GM23338 (cell line): Measurements from ENCODE around the gene RTN4RL1. TPM values are rescaled to one million over a fixed set of nuclear protein-coding genes. Genes with fewer than 3 reads are reported as not detected.

Experiments used
- ATAC-seq: fragments of 200-7000 bp; cut with Tn5 transposase; 3 replicates; pipeline ENCODE4 v1.9.1; 2020
- DNase-seq: peaks from one replicate; pipeline ENCODE4 v3.0.0-alpha.2; 2015; ENCODE audit warnings: low spot score
- H2AFZ ChIP-seq: fragments of 200-600 bp; sonication (generic); 2 replicates; pipeline ENCODE4 v1.8.0; 2016; ENCODE audit warnings: antibody characterized with exemption, mild to moderate bottlenecking, moderate library complexity
- H3F3A ChIP-seq: fragments of 200-600 bp; sonication (generic); replicated peaks from 2 replicates; pipeline ENCODE4 v1.8.0; 2017; ENCODE audit warnings: antibody characterized with exemption, mixed run types, low read depth
- H3K27ac ChIP-seq: fragments of 200-600 bp; sonication (generic); 2 replicates; pipeline ENCODE4 v1.6.1; 2016; ENCODE audit warnings: low read depth
- H3K27me3 ChIP-seq: fragments of 200-600 bp; sonication (generic); 2 replicates; pipeline ENCODE4 v1.8.0; 2016; ENCODE audit warnings: mild to moderate bottlenecking, mixed run types, moderate library complexity; ENCODE audit not compliant: insufficient read depth
- H3K36me3 ChIP-seq: fragments of 200-600 bp; sonication (generic); 2 replicates; pipeline ENCODE4 v1.8.0; 2016; ENCODE audit warnings: mild to moderate bottlenecking; ENCODE audit not compliant: insufficient read depth
- H3K4me1 ChIP-seq: fragments of 200-600 bp; sonication (generic); 2 replicates; pipeline ENCODE4 v1.8.0; 2016; ENCODE audit warnings: mild to moderate bottlenecking, moderate library complexity; ENCODE audit not compliant: insufficient read depth
- H3K4me2 ChIP-seq: fragments of 200-600 bp; sonication (generic); 2 replicates; pipeline ENCODE4 v1.7.1; 2017; ENCODE audit warnings: mixed run types
- H3K4me3 ChIP-seq: fragments of 200-600 bp; sonication (generic); 2 replicates; pipeline ENCODE4 v1.6.1; 2016; ENCODE audit warnings: mixed run types
- H3K79me2 ChIP-seq: fragments of 200-600 bp; sonication (generic); replicated peaks from 2 replicates; pipeline ENCODE4 v1.8.0; 2017; ENCODE audit warnings: mild to moderate bottlenecking; ENCODE audit not compliant: insufficient read depth
- H3K9me2 ChIP-seq: fragments of 200-600 bp; sonication (generic); 2 replicates; pipeline ENCODE4 v1.8.0; 2017; ENCODE audit not compliant: insufficient read depth
- H4K20me1 ChIP-seq: fragments of 200-600 bp; sonication (generic); replicated peaks from 2 replicates; pipeline ENCODE4 v1.8.0; 2017; ENCODE audit warnings: mild to moderate bottlenecking; ENCODE audit not compliant: insufficient read depth
- H3K27ac Mint-ChIP-seq: 2 replicates; pipeline ENCODE4 v1.8.0; 2020; ENCODE audit warnings: inconsistent platforms, mild to moderate bottlenecking, moderate library complexity, mixed read lengths
- H3K27me3 Mint-ChIP-seq: 3 replicates; pipeline ENCODE4 v1.8.0; 2022; ENCODE audit warnings: low read depth, mild to moderate bottlenecking, moderate library complexity, mixed read lengths, inconsistent platforms; ENCODE audit not compliant: insufficient read depth, poor library complexity
- H3K36me3 Mint-ChIP-seq: 3 replicates; pipeline ENCODE4 v1.8.0; 2021; ENCODE audit warnings: low read depth, mild to moderate bottlenecking, inconsistent platforms, moderate library complexity, mixed read lengths
- H3K4me1 Mint-ChIP-seq: 3 replicates; pipeline ENCODE4 v1.8.0; 2020; ENCODE audit warnings: mild to moderate bottlenecking, inconsistent platforms, mixed read lengths
- H3K4me3 Mint-ChIP-seq: 3 replicates; pipeline ENCODE4 v1.8.0; 2021; ENCODE audit warnings: moderate library complexity, mild to moderate bottlenecking, inconsistent platforms, mixed read lengths
- H3K9me3 Mint-ChIP-seq: 3 replicates; pipeline ENCODE4 v1.8.0; 2020; ENCODE audit warnings: moderate library complexity, mild to moderate bottlenecking, inconsistent platforms, mixed read lengths
- CREB1 ChIP-seq: fragments of 250-450 bp; sonication (Bioruptor Pico); IDR thresholded peaks from 2 replicates; pipeline ENCODE4 v1.5.0; 2020; ENCODE audit warnings: low read depth, mild to moderate bottlenecking, moderate library complexity
- ETS1 ChIP-seq: IDR thresholded peaks from 2 replicates; pipeline ENCODE4 v1.6.1; 2016; ENCODE audit warnings: antibody characterized with exemption
- EZH2 ChIP-seq: fragments of 200-600 bp; sonication (generic); IDR thresholded peaks from one replicate; pipeline ENCODE4 v1.8.0; 2017; ENCODE audit warnings: antibody characterized with exemption, mild to moderate bottlenecking, low read depth; ENCODE audit not compliant: unreplicated experiment
- EZH2phosphoT487 ChIP-seq: fragments of 200-600 bp; sonication (generic); IDR thresholded peaks from one replicate; pipeline ENCODE4 v1.8.1; 2018; ENCODE audit warnings: antibody characterized with exemption; ENCODE audit not compliant: unreplicated experiment
- JUNB ChIP-seq: IDR thresholded peaks from one replicate; pipeline ENCODE4 v1.6.1; 2016; ENCODE audit warnings: antibody characterized with exemption; ENCODE audit not compliant: unreplicated experiment
- NANOG ChIP-seq: IDR thresholded peaks from 2 replicates; pipeline ENCODE4 v1.6.1; 2016; ENCODE audit warnings: antibody characterized with exemption, borderline replicate concordance
- POLR2AphosphoS5 ChIP-seq: IDR thresholded peaks from 2 replicates; pipeline ENCODE4 v1.6.1; 2016; ENCODE audit warnings: antibody characterized with exemption, low read depth
- REST ChIP-seq: IDR thresholded peaks from one replicate; pipeline ENCODE4 v1.6.1; 2018; ENCODE audit warnings: antibody characterized with exemption; ENCODE audit not compliant: unreplicated experiment
- STAT1 ChIP-seq: IDR thresholded peaks from one replicate; pipeline ENCODE4 v1.6.1; 2016; ENCODE audit warnings: antibody characterized with exemption; ENCODE audit not compliant: unreplicated experiment
- ZNF114 ChIP-seq: fragments of 250-450 bp; sonication (Bioruptor Pico); IDR thresholded peaks from 2 replicates; pipeline ENCODE4 v1.5.0; 2020; ENCODE audit warnings: mild to moderate bottlenecking, moderate library complexity
- ZNF331 ChIP-seq: fragments of 250-450 bp; sonication (Bioruptor Pico); IDR thresholded peaks from 2 replicates; pipeline ENCODE4 v1.5.0; 2020; ENCODE audit warnings: low read depth, mild to moderate bottlenecking, moderate library complexity
- ZNF462 ChIP-seq: fragments of 250-450 bp; sonication (Bioruptor Pico); IDR thresholded peaks from 2 replicates; pipeline ENCODE4 v1.5.0; 2020; ENCODE audit warnings: mild to moderate bottlenecking, moderate library complexity
- polyA plus RNA-seq: library from polyadenylated mRNA; unstranded; fragments of >200 nt; fragmentation: Nextera tagmentation; extraction: Ambion mirVana; gene quantifications from 2 replicates; pipeline ENCODE4 v1.2.1, GENCODE V29; 2016
- total RNA-seq: library from RNA; depleted of rRNA; stranded (reverse); fragments of >200 nt; shearing (Covaris generic); gene quantifications from 2 replicates; pipeline ENCODE4 v1.2.3, GENCODE V29; 2014
- TF ChIP-seq, protein P1 (sequence below), 2 experiments: fragments of 200-600 bp in 1 of 2; sonication (generic) in 1 of 2; conservative IDR thresholded peaks; 2 replicates each; pipeline versions ENCODE4 v1.5.1 to v1.6.1; 2016 to 2017; ENCODE audit warnings: antibody characterized with exemption in 2 of 2, low read depth in 2 of 2, mild to moderate bottlenecking in 2 of 2, moderate library complexity in 1 of 2

Gene RTN4RL1
- total and polyA plus RNA-seq, 2 experiments from 2014 or later = 0.17 TPM; not detected in 1

DNA sequence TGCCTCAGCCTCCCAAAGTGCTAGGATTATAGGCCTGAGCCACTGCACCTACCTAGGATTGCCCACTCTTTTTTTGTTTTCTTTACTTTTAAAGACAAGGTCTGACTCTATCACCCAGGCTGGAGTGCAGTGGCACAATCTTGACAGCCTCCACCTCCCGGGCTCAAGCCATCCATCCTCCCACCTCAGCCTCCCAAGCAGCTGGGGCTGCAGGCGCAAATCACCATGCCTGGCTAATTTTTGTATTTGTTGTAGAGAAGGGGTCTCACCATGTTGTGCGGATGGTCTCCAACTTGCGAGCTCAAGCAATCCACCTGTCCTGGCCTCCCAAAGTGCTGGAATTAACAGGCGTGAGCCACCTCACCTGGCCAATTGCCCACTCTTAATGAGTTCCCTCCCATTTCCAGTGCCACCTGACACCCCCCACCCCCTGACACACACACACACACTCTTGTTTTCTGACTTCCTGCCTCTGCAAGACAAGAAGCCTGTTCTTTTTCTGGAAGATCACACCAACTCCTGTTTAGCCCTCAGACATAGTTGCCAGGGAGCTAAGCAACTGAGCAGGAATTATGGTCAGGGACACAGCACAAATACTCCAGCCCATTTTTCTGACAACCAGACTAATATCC is 19.2 kb upstream of the RTN4RL1 start:
- Histone ChIP-seq H3F3A (peaks cover 13% of the 10 kb centered on the region; the same call in 1 of the 2 replicates), H3K36me3 (peaks cover 7% of the 10 kb centered on the region; the same call in 1 of the 2 replicates), H3K27ac (no peak overlapping the region), H3K4me1 (peaks cover 7% of the 10 kb centered on the region), H3K79me2 (no peaks in the 10 kb centered on the region), H3K4me2 (no peak overlapping the region), H4K20me1 (no peaks in the 10 kb centered on the region; the same call in 1 of the 2 replicates), H3K9me2 (no peaks in the 10 kb centered on the region), H3K27me3 (peaks cover 43% of the 10 kb centered on the region), H2AFZ (no peak overlapping the region), H3K4me3 (no peak overlapping the region)
- no peak for DNase-seq
- TF ChIP-seq ZNF114 (no peak), STAT1 (no peak), EZH2 (no peak), JUNB (no peak), ZNF331 (CRISPR knock-in tag) (no peak), POLR2AphosphoS5 (no peak), ZNF462 (no peak), NANOG (no peak), REST (no peak), EZH2phosphoT487 (no peak), ETS1 (no peak), CREB1 (CRISPR knock-in tag) (no peak)
- TF ChIP-seq, protein P1, sequence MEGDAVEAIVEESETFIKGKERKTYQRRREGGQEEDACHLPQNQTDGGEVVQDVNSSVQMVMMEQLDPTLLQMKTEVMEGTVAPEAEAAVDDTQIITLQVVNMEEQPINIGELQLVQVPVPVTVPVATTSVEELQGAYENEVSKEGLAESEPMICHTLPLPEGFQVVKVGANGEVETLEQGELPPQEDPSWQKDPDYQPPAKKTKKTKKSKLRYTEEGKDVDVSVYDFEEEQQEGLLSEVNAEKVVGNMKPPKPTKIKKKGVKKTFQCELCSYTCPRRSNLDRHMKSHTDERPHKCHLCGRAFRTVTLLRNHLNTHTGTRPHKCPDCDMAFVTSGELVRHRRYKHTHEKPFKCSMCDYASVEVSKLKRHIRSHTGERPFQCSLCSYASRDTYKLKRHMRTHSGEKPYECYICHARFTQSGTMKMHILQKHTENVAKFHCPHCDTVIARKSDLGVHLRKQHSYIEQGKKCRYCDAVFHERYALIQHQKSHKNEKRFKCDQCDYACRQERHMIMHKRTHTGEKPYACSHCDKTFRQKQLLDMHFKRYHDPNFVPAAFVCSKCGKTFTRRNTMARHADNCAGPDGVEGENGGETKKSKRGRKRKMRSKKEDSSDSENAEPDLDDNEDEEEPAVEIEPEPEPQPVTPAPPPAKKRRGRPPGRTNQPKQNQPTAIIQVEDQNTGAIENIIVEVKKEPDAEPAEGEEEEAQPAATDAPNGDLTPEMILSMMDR (conservative IDR thresholded peaks at IDR 0.05; ENCODE audit: low read depth in 2 of 2) = no peak
- Mint-ChIP-seq H3K27ac (no peak overlapping the region), H3K27me3 (peaks cover 42% of the 10 kb centered on the region), H3K36me3 (peaks cover 16% of the 10 kb centered on the region), H3K4me3 (no peak overlapping the region), H3K9me3 (no peaks in the 10 kb centered on the region), H3K4me1 (peaks cover 5% of the 10 kb centered on the region; the same call in 2 of the 3 replicates)
- ATAC-seq = no peak
